Ovary (tissue), 3 donors: ENCODE measurements around the gene CDHR2.

Experiments
- CTCF ChIP-seq, 3 donors: fragments of 450-650 bp in 2 of 3; fragments of 200-600 bp in 1 of 3; IDR thresholded peaks; one replicate each; pipeline versions ENCODE4 v1.5.1 to v1.8.0; 2016 to 2022; ENCODE audit warnings: antibody characterized with exemption in 3 of 3, mild to moderate bottlenecking in 1 of 3
- EP300 ChIP-seq: sonication (generic); formaldehyde crosslinking; IDR thresholded peaks from one replicate; pipeline ENCODE4 v1.6.1; 2017; ENCODE audit warnings: antibody characterized with exemption
- POLR2A ChIP-seq: fragments of 450-650 bp; IDR thresholded peaks from one replicate; pipeline ENCODE4 v1.6.1; 2017; ENCODE audit warnings: antibody characterized with exemption, mild to moderate bottlenecking, moderate library complexity
- donor health status: DM: no; HTN: no; CAD: no.

- no peak for TF ChIP-seq EP300
- no peak for TF ChIP-seq CTCF (IDR thresholded peaks at IDR 0.05)
- TF ChIP-seq POLR2A = no peak
Measured at GRCh38 chr5:176608937-176609723, 60.0 kb downstream of the CDHR2 start.
